GM18520 (cell line): ENCODE measurements around the gene FMOD.
"Not testable (repeated sequence)": the region's sequence is repeated elsewhere in the genome, so short reads cannot be mapped to it uniquely, and the experiment has no call there.

ENCODE experiments used
- ATAC-seq: cut with Tn5 transposase; IDR thresholded peaks from one replicate; pipeline ENCODE4 v1.9.1; 2021; ENCODE audit not compliant: unreplicated experiment

Gene FMOD

DNA sequence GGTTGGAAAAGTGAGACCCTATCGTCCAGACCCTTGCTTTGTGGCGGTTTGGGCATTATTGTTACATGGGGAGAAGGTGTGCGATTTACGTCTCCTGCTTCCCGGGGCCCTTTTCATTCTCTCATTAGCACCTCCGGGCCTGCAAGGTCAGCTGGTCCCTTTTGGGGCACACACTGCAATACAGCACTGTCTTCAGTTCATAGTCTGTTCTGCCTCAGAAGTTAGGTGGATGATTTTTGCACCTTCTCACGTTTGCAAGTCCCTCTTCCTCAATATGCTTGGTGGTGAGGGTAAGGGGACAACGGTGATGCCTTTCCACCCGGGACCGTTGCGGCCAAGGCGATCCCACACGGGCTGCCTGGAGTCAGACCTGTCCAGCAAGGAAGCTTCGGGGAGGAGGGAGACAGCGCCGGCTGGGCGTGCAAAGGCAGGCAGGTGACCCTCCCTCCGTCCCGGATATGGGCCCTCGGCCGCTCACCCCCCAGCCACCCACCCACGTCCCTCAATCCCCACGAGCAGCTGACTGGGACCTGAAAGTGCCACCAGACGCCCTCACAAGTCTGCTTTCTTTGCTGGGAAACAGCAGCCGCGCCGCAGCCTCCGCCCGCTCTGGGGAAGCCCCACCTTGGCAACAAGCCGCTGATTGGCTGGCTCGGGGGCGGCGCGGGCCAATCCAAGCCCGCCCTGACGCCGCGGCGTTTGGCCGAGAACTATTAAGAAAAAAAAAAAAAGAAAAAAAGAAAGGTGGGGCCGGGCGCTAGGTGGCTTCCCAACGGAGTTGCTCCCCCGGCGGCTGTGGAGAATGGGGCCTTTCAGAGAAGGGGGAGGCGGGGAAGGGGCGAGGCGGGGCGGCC lies 23.9 kb downstream of the FMOD start:
- ATAC-seq, result peak; percentile 50

DNA sequence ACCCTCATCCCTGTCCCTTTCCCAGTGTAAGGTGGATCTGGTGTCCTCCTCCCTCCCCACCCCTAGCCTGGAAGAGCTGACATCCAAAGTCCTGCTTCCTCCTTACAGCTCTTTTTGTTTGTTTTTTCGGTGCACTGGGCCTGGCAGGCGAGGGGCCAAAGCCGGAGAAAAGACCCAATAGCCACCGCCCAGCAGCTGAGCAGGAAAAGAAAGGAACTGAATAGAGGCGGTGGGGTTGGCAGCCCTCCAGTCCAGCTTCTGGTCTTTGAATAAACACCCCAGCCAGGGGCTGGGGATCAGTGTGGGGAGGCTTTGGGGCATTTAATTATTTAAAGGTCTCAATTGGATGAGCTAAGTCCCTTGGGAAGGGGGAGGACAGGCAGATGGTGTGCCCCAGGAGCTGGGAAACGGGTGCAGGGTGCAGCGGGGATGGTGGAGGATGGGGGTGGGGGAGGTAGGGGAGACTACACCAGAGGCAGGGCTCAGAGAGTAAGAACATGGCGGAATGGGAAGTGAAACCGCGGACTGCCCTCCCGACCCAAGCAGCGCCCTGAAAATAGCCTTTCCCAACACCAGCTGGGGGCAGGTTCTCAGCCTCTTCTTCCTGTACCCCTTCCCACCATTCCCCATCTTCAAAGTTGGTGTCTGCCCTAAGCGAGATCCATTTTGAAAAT lies 25.4 kb downstream of the FMOD start:
- ATAC-seq, result no peak

DNA sequence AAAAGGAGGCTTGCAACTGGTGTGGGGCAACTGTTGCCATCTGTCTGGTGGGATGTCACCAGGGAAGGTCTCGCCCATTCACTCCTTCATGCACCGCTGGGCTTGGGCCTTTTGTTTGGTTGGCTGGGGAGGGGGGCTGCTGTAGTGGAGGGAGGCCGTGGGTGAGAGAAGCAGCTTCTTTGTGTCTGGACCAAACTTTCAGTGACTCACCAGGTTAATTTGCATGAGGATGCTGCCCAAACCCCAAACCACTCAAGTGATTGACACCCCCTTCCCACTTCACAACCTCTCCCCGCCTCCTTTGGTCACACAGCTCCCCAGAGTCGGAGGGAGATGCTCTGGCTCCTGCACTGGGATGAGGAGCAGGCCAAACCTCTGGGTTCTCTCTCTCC lies 25.9 kb downstream of the FMOD start:
- peak; percentile 17 for ATAC-seq

DNA sequence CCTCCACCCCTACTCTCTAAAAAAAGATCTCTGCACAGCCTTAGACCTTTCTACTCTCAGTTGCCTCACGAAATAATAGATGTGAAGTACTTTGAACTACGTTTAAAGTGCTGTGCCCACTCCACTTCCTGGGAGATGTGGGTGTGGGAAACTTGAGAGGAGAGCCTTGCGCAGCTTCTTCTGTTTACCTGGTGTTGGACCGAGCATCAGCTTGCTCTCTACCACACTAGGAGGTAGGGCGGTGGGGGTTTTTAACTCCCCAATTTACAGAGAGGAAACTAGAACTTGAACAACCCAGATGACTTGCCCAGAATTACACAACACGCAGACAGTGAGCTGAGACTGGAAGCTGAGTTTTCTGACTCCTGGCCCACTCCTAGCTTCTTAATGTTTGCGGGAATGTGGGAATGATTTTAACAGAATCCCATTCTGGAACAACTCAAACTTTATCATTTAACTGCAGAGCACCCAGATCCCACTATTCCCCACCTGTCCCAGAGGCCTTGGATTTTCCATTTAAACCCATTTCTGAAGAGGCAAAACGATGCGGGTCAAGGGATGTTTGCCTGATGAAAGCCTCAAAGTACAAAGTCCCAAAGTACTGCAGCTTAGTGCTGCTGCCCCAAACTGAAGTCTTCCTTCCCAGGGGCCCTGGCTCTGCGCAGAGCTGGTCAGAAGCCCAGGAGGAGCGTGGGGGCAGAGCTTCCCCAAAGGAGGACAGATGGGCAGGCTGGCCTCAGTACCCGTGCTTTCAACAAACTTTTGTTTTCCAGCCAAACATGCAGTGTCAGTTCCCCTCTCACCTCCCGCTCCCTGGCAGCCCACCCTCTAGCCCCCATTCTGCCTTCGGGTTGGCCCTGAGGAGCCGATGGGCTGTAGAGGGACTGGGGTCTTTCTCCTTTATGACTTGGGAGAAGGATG lies 26.6 kb downstream of the FMOD start:
- no peak for ATAC-seq

DNA sequence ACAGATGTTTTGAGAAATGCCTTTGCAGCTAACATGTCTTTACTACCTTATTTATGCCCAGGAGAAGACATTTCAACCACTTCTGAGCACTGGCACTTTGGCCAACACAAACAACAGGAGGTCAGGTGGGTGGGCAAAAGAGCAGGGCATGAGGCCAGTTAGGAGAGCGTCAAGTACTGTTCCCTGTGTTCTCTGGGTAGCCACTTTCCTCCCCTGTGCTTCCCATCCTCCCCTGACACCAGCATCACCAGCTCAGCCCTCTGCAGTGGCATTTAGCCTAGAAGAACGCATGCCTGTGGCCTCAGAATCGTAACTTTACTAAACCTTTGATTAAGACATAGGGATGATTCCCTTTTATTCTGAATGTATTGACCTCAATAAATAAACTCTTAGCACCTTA lies 27.3 kb downstream of the FMOD start:
- no peak for ATAC-seq

DNA sequence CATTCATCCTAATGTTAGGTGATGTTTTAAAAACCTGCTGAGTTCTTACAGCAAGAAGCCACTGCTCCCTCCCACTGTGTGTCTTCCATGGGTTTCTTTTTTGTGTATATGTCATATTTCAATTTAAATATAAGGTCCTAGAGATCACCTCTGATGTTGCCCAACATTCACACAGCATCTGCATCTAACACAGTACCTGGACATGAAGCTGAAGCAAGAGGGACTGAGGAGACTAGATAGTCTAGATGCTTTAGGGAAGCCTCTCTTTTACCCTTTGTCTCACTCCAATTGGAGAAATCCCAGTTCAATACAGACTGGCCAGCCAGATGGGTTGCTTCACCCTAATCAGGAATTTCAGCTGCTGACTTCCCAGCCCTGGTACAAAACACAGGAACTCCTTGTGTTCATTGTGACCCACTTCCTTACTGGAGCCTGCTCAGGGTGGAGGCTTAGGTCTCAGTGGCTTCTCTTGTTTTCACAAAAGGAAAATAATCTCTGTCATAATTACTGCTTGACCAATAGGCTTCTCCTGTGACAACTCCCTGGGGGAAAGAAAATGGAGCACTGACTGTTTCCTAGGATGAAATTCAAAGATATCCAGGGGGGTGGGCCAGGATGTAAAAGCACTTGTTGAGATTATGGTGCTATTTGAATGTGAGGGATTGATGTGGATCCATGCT lies 28.3 kb downstream of the FMOD start:
- ATAC-seq, result no peak

DNA sequence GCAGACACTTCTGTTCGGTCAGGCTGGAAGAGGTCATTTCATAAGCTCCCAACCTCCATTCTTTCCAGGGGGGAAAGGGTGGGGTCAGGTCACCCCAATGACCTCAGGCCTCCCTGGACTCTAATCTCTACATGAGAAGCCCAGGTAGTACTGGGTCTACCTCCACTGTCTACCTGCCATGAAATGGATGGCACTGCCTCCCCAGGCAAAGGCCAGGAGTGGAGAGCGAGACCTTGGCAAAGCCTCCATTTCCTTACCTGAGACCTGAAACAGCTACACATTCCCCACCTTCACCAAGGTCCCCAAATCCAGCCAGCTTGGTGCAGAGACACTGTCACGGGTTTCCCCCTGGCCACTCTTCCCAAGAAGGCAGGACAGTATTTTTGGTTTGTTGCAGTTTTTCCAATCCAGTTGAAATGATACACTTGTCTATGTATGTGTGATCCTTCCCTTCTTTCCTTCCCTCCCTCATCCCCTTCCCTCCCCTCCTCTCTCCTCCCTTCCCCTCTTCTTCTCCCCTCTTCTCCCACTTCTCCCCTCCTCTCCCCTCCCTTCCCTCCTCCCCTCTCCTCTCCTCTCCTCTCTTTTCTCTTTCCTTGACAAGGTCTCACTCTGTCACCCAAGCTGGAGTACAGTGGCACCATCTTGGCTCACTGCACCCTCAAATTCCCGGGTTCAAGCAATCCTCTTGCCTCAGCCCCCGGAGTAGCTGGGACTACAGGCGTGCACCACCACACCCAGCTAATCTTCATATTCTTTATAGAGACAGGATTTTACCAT lies 29.5 kb downstream of the FMOD start:
- no peak for ATAC-seq

DNA sequence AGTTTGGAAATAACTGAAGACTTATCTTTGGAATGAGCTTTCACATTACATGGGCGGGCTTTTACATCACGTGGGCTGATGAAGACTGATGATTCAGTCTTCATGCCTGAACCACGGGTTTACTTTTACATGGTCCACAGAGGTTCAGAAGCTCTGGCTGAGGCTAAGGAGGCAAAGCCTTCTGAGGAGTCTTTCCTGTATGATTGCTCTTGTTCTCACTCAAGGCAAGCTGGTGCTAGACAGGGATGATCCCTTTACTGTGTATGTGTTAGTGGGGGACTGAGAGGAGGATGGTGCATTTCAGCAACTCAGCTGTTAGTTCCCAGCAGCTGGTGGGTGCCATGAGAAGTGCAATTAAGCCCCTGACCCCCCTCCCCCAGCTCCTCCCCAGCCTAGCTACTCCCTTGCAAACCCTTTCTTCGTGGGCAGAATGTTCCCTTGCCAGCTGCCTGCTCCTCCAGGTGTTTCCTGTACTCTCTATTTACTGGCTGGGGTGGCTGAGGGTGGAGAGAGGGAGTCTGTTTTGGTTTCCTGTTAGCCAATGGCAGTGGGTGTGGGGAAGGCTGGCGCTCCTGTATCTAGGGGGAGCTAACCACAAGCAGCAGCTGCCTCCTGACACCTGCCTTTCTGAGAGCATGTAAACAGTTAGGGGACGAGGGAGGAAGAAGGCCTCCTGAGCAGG lies 30.2 kb downstream of the FMOD start:
- peak; percentile 44 for ATAC-seq

DNA sequence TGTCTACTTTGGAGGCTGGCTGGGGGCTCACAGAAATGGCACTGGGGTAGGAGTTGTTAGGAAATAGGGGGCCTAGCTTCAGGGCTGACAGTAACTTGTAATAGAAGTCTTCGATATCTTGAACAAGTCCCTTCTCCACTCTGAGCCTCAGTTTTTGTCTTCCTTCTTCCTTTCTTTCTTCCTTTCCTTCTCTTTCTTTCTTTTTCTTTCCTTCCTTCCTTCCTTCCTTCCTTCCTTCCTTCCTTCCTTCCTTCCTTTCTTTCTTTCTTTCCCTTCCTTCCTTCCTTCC lies 32.7 kb downstream of the FMOD start:
- ATAC-seq, result no peak

DNA sequence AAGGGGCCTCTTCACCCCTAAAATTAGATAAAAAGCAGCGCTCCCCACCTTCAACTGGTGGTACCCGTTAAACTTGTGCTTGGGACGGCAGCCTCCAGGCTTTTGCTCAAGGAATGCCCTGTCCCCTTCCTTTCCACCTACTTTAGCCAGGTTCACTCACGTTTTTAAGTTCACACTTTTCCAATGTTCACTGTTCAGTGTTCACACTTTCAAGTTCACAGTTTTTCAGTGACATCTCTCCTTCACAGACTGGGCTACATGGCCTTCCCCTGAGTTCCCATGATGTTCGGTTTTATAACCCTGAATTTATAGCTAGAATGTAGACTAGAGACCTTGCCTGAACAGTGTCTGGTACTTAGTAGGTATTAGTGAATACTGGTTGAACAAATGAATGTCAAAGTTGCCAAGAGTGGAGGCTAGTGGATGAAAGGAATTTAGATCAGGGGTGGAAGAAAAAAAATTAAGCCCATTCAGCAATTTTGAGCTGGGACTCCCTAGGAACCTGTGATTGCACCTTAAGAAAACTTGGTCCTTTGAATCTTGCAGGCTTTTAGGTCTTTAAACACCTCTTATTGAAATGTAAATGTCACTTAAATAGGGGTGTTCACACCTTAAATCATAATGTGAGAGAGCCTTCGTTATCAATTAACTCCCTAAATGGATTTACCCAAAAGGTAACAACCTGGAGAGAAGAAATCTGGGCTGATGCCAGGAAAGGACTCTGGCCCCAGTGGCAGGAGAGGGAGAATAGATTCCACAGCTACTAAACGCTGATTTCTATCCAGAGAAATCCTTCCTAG lies 33.3 kb downstream of the FMOD start:
- ATAC-seq, result no peak

DNA sequence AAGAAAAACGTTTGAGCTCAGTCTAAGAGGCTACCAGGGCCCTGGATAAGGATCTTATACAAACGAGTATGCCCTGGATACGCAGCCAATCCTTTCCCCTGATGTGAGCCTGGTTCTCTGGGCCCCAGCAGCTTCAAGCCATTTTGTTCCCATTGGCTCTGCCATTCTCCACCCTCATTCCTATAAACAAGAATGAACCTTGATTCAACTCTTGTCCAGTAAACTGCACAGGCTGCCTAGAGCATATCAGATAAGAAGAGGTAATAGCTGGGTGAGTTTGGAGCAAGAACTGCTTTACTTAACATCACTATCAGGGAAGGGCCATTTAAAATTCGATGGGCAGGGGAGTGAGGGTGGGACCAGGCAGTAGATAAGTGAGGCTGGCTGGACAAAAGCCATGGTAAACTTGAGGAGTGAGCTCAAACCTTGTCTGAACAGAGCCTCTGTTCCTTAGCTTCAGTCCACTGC lies 34.3 kb downstream of the FMOD start:
- ATAC-seq, result no peak

DNA sequence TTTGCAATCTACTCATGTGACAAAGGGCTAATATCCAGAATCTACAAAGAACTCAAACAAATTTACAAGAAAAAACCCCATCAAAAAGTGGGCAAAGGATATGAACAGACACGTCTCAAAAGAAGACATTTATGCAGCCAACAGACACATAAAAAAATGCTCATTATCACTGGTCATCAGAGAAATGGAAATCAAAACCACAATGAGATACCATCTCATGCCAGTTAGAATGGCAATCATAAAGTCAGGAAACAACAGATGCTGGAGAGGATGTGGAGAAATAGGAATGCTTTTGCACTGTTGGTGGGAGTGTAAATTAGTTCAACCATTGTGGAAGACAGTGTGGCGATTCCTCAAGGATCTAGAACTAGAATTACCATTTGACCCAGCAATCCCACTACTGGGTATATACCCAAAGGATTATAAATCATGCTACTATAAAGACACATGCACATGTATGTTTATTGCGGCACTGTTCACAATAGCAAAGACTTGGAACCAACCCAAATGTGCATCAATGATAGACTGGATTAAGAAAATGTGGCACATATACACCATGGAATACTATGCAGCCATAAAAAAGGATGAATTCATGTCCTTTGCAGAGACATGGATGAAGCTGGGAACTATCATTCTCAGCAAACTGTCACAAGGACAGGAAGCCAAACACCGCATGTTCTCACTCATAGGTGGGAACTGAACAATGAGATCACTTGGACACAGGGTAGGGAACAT lies 36.7 kb downstream of the FMOD start:
- not testable (repeated sequence) for ATAC-seq

DNA sequence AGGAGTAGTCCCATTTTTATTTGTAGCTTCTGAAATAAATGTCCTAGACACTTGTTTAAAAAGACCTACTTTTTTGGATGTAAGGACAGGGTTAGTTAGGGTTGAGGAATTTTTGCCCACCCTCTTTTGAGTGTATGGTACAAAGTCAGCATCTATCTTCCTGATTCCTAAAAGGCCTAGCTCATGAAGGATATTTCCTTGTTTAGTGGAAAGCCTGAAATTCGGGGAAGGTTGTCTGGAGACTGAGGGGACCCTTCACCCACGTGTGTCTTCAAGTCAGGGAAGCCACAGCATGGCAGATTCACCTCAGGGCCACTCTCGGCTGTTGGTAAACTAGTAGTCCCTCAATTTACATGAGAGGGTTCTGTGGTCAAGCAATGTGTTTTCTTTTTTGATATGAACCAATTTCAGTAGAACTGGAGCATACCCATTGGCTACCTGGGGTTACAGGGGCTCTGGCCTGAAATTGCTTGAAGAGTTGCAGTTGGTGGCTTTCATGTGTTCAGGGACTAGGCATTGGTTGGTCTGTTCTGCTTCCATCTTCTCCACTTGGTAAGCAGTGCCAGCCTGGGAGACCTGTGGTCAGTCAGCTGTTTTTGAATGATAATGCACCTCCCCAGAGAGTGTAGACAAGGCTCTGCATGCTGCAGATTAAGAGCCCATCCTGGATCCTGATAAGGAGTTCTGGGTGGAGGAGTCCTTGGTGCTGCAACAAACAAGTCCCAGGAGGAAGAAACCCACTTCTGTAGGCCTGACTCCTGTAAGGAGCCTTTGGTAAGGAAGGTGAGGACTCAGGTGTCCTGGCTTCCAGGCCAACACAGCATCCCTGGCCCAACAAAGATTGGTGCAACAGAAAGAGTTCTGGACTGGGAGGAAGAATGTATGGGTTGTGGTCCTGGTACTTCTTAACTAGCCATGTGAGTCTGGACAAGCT lies 39.3 kb downstream of the FMOD start:
- no peak for ATAC-seq

DNA sequence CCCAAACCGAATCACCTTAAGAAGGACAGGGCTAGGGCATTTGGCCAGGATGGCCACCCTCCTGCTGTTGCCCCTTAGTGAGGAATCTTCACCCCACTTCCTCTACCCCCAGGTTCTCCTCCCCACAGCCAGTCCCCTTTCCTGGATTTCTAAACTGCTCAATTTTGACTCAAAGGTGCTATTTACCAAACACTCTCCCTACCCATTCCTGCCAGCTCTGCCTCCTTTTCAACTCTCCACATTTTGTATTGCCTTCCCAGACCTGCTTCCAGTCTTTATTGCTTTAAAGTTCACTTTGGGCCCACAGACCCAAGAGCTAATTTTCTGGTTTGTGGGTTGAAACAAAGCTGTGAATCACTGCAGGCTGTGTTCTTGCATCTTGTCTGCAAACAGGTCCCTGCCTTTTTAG lies 42.0 kb downstream of the FMOD start:
- no peak for ATAC-seq

DNA sequence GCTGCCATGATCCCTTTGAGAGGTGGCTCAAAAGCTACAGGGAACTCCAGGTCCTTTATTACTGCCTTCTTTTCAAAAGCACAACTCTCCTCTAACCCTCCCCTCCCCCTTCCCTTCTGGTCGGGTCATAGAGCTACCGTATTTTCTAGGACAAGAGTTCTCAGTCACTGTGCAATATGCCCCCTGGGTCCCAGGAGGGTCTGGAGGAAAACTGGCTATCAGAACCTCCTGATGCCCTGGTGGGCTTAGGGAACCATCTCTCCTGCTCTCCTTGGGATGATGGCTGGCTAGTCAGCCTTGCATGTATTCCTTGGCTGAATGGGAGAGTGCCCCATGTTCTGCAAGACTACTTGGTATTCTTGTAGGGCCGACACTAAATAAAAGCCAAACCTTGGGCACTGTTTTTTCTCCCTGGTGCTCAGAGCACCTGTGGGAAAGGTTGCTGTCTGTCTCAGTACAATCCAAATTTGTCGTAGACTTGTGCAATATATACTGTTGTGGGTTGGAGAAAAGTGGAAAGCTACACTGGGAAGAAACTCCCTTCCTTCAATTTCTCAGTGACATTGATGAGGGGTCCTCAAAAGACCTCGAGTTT lies 42.5 kb downstream of the FMOD start:
- ATAC-seq, result no peak

DNA sequence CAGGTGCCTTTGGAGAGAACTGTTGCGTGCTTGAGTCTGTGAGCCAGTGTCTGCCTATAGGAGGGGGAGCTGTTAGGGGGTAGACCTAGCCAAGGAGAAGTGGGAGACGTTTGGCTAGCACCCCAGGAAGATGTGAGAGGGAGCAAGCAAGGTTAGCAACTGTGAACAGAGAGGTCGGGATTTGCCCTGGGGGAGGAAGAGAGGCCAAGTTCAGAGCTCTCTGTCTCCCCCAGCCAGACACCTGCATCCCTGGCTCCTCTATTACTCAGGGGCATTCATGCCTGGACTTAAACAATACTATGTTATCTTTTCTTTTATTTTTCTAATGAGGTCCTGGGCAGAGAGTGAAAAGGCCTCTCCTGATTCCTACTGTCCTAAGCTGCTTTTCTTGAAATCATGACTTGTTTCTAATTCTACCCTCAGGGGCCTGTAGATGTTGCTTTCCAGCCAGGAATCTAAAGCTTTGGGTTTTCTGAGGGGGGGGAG lies 43.2 kb downstream of the FMOD start:
- no peak for ATAC-seq
